Right renal cortex interstitium (tissue), 3 donors: ENCODE results near the gene RIC3. TPM values are rescaled to one million over a fixed set of nuclear protein-coding genes. Genes with fewer than 3 reads are reported as not detected.

Experiments
- DNase-seq, 3 donors: peaks; one replicate each; pipeline ENCODE4 v3.0.0-alpha.2; 2013; ENCODE audit warnings: low read depth in 3 of 3, low spot score in 2 of 3
- polyA plus RNA-seq, 3 donors: library from polyadenylated mRNA; unstranded; fragments of 120-200 nt; gene quantifications; one replicate each; pipeline ENCODE4 v1.2.1, GENCODE V29; 2013; ENCODE audit not compliant: insufficient read length in 3 of 3

Gene RIC3
- polyA plus RNA-seq, 3 donors: 8.9 to 22.0 (median 10.5) TPM

GRCh38 chr11:8070417-8071115 lies 98.3 kb downstream of the RIC3 start:
- no peak for DNase-seq

DNA sequence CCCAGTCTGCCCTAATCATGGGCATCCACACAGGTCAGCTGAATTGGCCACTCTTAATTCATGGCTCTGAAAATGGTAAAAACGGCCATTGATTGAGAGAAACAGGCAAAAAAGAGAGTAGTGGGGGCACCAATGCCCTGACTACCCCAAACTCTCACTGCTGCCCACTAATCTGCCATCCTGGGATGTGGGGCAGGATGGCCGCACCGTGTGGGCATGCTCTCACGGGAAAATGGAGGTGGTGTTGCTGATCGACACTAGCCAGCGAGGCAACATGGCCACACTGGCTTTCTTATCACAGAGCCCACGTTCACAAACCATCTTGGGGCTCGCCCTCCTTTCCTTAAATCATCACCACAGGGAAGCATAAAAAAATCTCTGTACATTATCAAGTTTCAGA lies 99.1 kb downstream of the RIC3 start:
- DNase-seq: no peak

GRCh38 chr11:8068605-8069221 lies 100.1 kb downstream of the RIC3 start:
- DNase-seq: no peak

- DNase-seq: no peak
These were observed 100.8 kb downstream of the RIC3 start for GRCh38 chr11:8067929-8068575.

GRCh38 chr11:8067567-8067928 lies 101.3 kb downstream of the RIC3 start:
- DNase-seq: no peak

DNA sequence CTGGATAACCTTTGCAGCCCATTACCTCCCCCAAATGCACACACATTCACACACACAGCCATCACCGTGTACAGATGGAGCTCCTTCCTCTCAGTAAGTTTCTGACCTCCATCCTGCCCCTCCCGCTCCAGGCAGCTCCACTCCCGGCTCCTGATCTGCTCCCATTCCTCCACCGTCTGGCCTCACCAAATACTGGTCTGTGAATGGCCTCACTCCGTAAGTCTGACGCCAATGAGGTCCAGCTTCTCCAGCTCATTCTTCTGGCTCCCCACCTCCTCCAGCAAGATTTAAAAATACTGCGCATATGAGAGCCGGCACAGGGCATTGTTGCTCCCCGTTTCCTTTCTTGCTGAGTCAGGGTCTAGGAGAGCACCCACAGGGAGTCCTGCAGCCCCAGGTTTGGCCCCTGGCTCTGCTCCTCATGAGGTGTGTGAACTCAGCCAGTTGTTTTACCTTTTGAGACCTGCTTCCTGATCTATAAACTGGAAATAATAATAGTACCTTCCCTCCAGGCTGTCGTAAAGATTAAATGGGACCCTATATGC lies 101.8 kb downstream of the RIC3 start:
- DNase-seq: no peak

GRCh38 chr11:8066036-8066910 lies 102.6 kb downstream of the RIC3 start:
- no peak for DNase-seq

- DNase-seq: no peak
These were observed 103.8 kb downstream of the RIC3 start for GRCh38 chr11:8065031-8065430.

DNA sequence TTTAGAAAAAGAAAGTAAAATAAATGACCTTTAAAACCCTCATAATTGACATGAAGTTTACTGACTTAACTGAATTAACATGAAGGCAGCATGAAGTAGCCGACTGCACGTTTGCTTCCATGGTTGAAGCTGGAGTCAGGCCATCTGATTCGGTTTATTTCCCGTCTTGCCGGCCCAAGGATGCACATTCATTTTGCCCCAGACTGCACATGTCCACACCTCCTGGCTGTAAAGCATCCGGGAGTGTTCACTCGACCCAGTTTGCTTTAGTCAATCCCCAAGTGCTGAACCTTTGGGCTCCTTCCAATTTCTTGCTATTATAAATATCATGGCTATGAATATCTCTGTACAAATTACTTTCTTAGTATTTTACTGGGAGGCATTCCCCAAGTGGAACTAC lies 105.5 kb downstream of the RIC3 start:
- DNase-seq: no peak

DNA sequence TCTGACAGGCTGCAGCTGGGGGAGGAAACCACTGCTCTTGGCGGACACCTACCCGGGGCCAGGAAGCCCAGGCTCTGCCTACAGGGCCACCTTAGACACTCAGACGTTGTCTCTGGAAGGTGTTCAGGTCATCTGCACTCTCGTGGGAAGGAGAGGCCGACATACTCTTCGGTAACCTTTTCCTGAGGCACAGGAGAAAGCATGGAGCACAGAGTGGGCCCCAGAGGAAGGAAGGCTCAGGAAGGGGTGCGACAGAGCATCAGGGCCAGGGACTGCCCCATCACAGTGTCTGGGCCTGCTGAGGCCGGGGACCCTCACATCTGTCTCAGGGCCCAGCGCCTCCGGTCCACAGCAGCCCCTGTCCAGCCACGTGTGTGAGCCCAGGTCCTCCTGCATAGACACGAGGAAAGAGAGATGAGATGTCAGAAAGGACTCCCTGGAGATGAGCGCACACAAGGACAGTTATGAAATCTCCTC lies 106.0 kb downstream of the RIC3 start:
- no peak for DNase-seq

- no peak for DNase-seq
These were observed 107.0 kb downstream of the RIC3 start for GRCh38 chr11:8061555-8062428.

DNA sequence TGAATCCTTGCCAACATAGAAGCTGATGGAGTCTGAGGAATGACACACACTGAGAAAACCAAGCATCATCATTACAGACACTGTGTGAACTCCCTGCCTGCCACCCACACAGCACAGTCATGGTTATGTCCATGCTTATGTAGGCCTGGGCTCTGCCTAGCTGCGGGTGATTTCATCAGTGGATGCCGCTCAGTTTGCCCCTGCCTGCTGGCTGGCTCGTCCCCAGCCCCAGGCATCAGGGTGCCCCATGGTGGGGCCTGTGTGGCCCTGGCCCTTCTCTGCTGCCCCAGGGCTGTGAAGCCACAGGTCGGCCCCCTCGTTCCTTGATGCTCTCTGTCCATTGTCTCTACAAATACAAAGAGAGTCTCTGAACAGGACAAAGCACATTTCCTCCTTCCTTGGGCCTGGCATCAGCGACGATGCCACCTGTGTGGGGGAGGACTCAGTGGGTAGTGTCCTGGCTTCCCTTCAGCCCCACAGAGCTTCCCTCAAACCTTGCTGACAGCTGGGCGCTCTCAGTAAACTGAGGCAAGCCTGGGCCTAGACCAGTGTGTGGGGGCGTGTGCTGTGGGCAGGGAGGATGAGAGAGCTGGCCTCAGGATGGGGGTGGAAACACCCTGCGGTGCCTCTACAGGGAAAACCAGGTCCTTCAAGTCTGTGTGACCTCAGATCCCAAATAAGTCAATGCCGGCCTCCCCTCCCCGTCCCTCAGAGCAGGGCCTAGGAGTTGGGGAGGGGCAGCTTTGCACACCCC lies 107.8 kb downstream of the RIC3 start:
- DNase-seq: no peak

- DNase-seq: no peak
These were observed 108.6 kb downstream of the RIC3 start for GRCh38 chr11:8060146-8060719.

DNA sequence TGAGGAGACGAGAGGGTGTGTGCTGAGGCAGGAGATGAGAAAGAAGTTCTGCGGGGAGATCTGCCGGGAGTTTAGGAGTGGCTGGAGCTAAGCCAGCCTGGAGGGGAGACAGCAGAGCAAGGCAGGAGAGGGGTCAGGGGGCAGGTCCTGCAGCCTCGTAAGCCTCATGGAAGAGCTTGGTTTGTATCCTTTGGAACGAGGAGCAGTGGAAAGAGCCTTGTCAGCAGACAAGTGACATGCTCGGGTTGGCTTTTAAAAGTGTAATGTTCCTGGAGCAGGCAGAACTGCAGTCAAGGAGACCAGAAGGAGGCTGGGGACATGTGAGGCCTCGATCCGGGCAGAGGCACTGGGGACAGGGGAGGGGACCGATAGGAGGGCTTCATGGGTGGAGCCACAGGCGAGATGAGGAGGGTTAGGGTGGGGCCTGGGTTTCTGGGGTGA lies 109.2 kb downstream of the RIC3 start:
- no peak for DNase-seq

DNA sequence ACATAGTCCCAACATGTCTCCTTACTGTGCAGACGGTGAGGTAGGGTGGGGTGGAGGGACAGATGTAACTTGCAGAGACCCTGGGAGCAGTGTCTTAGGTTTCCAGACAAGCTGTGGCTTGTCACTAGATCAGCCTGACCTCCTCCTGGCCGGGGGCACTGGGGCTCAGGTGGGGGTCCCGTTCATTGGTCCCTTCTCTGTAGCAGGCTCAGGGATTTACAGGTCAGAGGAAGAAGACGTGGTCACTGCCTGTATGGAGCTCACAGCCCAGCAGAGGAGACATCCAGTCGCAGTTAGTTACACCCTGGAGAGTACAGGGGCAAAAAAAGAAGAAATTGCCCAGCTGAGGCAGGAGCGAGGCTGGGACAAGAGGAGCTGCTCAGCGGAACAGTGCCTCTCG lies 109.8 kb downstream of the RIC3 start:
- DNase-seq: no peak

DNA sequence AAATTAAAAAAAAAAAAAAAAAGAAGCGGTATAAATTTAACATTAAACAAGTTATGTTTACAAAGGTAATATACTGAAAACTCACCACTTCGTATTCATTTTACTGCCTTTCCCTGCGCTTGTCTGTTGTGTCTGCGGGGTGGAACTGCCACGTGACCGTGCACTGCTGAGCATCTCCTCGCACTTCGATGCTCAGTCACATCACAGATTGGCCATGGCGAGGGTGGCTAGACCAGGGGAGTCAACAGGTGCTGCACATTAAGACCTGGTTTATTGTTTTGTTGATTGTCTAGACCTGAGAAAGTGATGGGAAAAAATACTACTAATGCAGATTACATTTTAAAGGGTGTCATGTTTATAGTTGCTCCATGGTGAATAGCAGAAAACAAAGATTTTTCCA lies 110.6 kb downstream of the RIC3 start:
- DNase-seq: no peak

DNA sequence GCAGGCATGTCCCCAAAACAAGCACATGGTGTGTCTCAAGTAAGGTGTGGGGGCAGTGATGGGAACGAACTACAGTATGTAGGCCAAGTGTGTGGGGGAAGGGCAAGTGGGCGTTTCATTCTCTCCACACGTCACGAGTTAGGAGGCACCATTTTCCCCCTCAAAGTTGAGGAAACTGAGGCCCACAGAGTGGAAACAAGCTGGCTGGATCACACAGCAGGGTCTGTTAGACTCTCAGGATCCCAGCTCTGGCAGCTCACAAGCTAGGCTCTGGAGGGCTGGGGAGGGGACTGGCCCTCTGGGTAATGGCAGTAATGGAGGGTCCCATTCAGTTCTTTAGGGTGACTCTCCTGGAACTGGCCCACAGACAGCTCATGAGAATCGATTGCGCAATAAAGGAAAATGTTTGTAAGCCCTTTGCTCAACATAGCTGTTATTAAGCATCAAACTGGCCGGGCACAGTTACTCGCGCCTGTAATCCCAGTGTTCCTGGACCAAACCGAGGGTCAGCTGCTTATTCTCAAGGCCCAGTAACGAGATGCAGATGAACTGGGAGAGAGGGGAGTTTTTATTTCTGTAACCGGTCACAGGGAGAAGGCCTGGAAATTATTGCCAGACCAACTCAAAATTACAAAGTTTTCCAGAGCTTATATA lies 111.9 kb downstream of the RIC3 start:
- no peak for DNase-seq
